Endothelial cell of umbilical vein (primary cell): ENCODE results near the gene AQP9.
"Not testable (repeated sequence)": the region's sequence is repeated elsewhere in the genome, so short reads cannot be mapped to it uniquely, and the experiment has no call there.

Experiments used
- MAX ChIP-seq: IDR thresholded peaks from 2 replicates; pipeline ENCODE4 v1.6.1; 2011; ENCODE audit not compliant: insufficient read depth, insufficient read length
- TF ChIP-seq, protein P1 (sequence below), 2 donors: IDR thresholded peaks; 1 replicate in 1 of 2; 2 replicates in 1 of 2; pipeline ENCODE4 v1.5.1; 2011; ENCODE audit warnings: low read length in 2 of 2, mild to moderate bottlenecking in 2 of 2, moderate library complexity in 2 of 2, control low read depth in 1 of 2, inconsistent platforms in 1 of 2, low read depth in 1 of 2; ENCODE audit not compliant: insufficient read depth in 1 of 2; ENCODE audit errors: extremely low read depth in 1 of 2

- TF ChIP-seq, protein P1, sequence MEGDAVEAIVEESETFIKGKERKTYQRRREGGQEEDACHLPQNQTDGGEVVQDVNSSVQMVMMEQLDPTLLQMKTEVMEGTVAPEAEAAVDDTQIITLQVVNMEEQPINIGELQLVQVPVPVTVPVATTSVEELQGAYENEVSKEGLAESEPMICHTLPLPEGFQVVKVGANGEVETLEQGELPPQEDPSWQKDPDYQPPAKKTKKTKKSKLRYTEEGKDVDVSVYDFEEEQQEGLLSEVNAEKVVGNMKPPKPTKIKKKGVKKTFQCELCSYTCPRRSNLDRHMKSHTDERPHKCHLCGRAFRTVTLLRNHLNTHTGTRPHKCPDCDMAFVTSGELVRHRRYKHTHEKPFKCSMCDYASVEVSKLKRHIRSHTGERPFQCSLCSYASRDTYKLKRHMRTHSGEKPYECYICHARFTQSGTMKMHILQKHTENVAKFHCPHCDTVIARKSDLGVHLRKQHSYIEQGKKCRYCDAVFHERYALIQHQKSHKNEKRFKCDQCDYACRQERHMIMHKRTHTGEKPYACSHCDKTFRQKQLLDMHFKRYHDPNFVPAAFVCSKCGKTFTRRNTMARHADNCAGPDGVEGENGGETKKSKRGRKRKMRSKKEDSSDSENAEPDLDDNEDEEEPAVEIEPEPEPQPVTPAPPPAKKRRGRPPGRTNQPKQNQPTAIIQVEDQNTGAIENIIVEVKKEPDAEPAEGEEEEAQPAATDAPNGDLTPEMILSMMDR (IDR thresholded peaks at IDR 0.05; ENCODE audit: extremely low read depth in 1 of 2, insufficient read depth in 1 of 2, low read depth in 1 of 2, low read length in 2 of 2): not testable (repeated sequence)
- not testable (repeated sequence) for TF ChIP-seq MAX
These were observed 70.0 kb downstream of the AQP9 start for GRCh38 chr15:58208217-58208616.
